Neural cell (in vitro differentiated cells): ENCODE data around the gene RSL24D1. TPM values are rescaled to one million over a fixed set of nuclear protein-coding genes. Genes with fewer than 3 reads are reported as not detected.

Experiments used
- H2AFZ ChIP-seq: fragments of 200-600, 300-800 bp; sonication (generic), shearing (Covaris generic); 2 replicates; pipeline ENCODE4 v1.6.0; 2014; ENCODE audit warnings: low read depth, mild to moderate bottlenecking, antibody characterized with exemption, low read length, moderate library complexity
- H3F3A ChIP-seq: fragments of 200-600 bp; shearing (Covaris generic); 2 replicates; pipeline ENCODE4 v1.6.1; 2016; ENCODE audit warnings: mild to moderate bottlenecking, moderate library complexity, mixed read lengths, antibody characterized with exemption, low read length; ENCODE audit not compliant: insufficient read depth, poor library complexity, severe bottlenecking
- H3K27ac ChIP-seq: fragments of 200-600, 300-800 bp; sonication (generic), shearing (Covaris generic); 2 replicates; pipeline ENCODE4 v1.5.1; 2014; ENCODE audit warnings: mild to moderate bottlenecking, low read length, moderate library complexity
- H3K27me3 ChIP-seq: fragments of 300-800, 200-600 bp; sonication (generic), shearing (Covaris generic); 2 replicates; pipeline ENCODE4 v1.6.0; 2014; ENCODE audit warnings: mild to moderate bottlenecking, low read depth, low read length, moderate library complexity; ENCODE audit not compliant: insufficient read depth
- H3K36me3 ChIP-seq: fragments of 300-800, 200-600 bp; sonication (generic), shearing (Covaris generic); 2 replicates; pipeline ENCODE4 v1.5.1; 2014; ENCODE audit warnings: mild to moderate bottlenecking, antibody characterized with exemption, low read length, moderate library complexity; ENCODE audit not compliant: insufficient read depth
- H3K4me2 ChIP-seq: fragments of 300-800, 200-600 bp; sonication (generic), shearing (Covaris generic); 2 replicates; pipeline ENCODE4 v1.6.0; 2014; ENCODE audit warnings: mild to moderate bottlenecking, low read length
- H3K4me3 ChIP-seq: fragments of 300-800, 200-600 bp; sonication (generic), shearing (Covaris generic); 2 replicates; pipeline ENCODE4 v1.5.1; 2014; ENCODE audit warnings: mild to moderate bottlenecking, low read length, moderate library complexity
- H3K79me2 ChIP-seq: fragments of 200-600 bp; shearing (Covaris generic); replicated peaks from 2 replicates; pipeline ENCODE4 v1.6.0; 2014; ENCODE audit warnings: mild to moderate bottlenecking, low read length, moderate library complexity; ENCODE audit not compliant: insufficient read depth
- H3K9ac ChIP-seq: fragments of 300-800, 200-600 bp; sonication (generic), shearing (Covaris generic); 2 replicates; pipeline ENCODE4 v1.6.1; 2016; ENCODE audit warnings: mild to moderate bottlenecking, low read length, mixed read lengths
- H3K9me2 ChIP-seq: fragments of 200-600 bp; shearing (Covaris generic); 2 replicates; pipeline ENCODE4 v1.6.1; 2016; ENCODE audit warnings: mild to moderate bottlenecking, low read length, mixed read lengths; ENCODE audit not compliant: insufficient read depth
- H3K9me3 ChIP-seq: fragments of 200-600, 300-800 bp; sonication (generic), shearing (Covaris generic); 2 replicates; pipeline ENCODE4 v1.6.1; 2016; ENCODE audit warnings: mild to moderate bottlenecking, mixed run types, low read length, moderate library complexity, mixed read lengths
- H4K20me1 ChIP-seq: fragments of 200-600 bp; shearing (Covaris generic); 2 replicates; pipeline ENCODE4 v1.6.1; 2016; ENCODE audit warnings: mild to moderate bottlenecking, mixed run types; ENCODE audit not compliant: insufficient read depth
- CTCF ChIP-seq: fragments of 450-650 bp; IDR thresholded peaks from 2 replicates; pipeline ENCODE4 v1.5.1; 2014; ENCODE audit warnings: antibody characterized with exemption, mild to moderate bottlenecking, moderate library complexity; ENCODE audit not compliant: poor library complexity, severe bottlenecking
- EP300 ChIP-seq: fragments of 450-650 bp; conservative IDR thresholded peaks from 2 replicates; pipeline ENCODE4 v1.6.1; 2014; ENCODE audit warnings: antibody characterized with exemption, mild to moderate bottlenecking, moderate library complexity; ENCODE audit not compliant: poor library complexity, severe bottlenecking
- EZH2 ChIP-seq: fragments of 200-600, 300-800 bp; shearing (Covaris generic), sonication (generic); IDR thresholded peaks from 2 replicates; pipeline ENCODE4 v1.6.1; 2014; ENCODE audit warnings: antibody characterized with exemption, low read length, borderline replicate concordance, mild to moderate bottlenecking; ENCODE audit not compliant: insufficient read depth, poor library complexity, severe bottlenecking
- MXI1 ChIP-seq: fragments of 450-650 bp; conservative IDR thresholded peaks from 2 replicates; pipeline ENCODE4 v1.6.1; 2014; ENCODE audit warnings: antibody characterized with exemption, mild to moderate bottlenecking; ENCODE audit not compliant: poor library complexity, severe bottlenecking
- POLR2AphosphoS5 ChIP-seq: IDR thresholded peaks from 2 replicates; pipeline ENCODE4 v1.6.1; 2012
- RAD21 ChIP-seq: fragments of 450-650 bp; conservative IDR thresholded peaks from 2 replicates; pipeline ENCODE4 v1.6.1; 2014; ENCODE audit warnings: antibody characterized with exemption, mild to moderate bottlenecking, moderate library complexity
- REST ChIP-seq: IDR thresholded peaks from 2 replicates; pipeline ENCODE4 v1.6.1; 2012; ENCODE audit warnings: borderline replicate concordance
- SMC3 ChIP-seq: fragments of 450-650 bp; conservative IDR thresholded peaks from 2 replicates; pipeline ENCODE4 v1.6.1; 2014; ENCODE audit warnings: antibody characterized with exemption, mild to moderate bottlenecking, moderate library complexity; ENCODE audit not compliant: poor library complexity
- TAF1 ChIP-seq: IDR thresholded peaks from 2 replicates; pipeline ENCODE4 v1.6.1; 2012; ENCODE audit warnings: low read depth
- polyA plus RNA-seq: library from polyadenylated mRNA; depleted of rRNA; stranded (reverse); fragments of >200 nt; gene quantifications from 2 replicates; pipeline ENCODE4 v1.2.3, GENCODE V29; 2014

Gene RSL24D1
- polyA plus RNA-seq, 1 donor from 2014 or later = 227 TPM

GRCh38 chr15:55234104-55234799, 37.5 kb upstream of the RSL24D1 start:
- H3K9me2 ChIP-seq = no peaks in the 10 kb centered on the region
- H3K4me3 ChIP-seq = no peak overlapping the region
- no peaks in the 10 kb centered on the region for H3K9me3 ChIP-seq
- no peaks in the 10 kb centered on the region for H4K20me1 ChIP-seq
- no peaks in the 10 kb centered on the region for H3F3A ChIP-seq
- no peak overlapping the region for H3K4me2 ChIP-seq
- no peaks in the 10 kb centered on the region for H3K36me3 ChIP-seq
- no peak overlapping the region for H2AFZ ChIP-seq
- H3K27ac ChIP-seq = no peak overlapping the region
- no peaks in the 10 kb centered on the region for H3K79me2 ChIP-seq
- H3K9ac ChIP-seq = no peak overlapping the region
- H3K27me3 ChIP-seq = no peaks in the 10 kb centered on the region
- TF ChIP-seq POLR2AphosphoS5 = no peak
- TF ChIP-seq MXI1 = no peak
- no peak for TF ChIP-seq EZH2
- no peak for TF ChIP-seq RAD21
- no peak for TF ChIP-seq REST
- no peak for TF ChIP-seq TAF1
- no peak for TF ChIP-seq CTCF
- no peak for TF ChIP-seq SMC3
- TF ChIP-seq EP300 = no peak

- Histone ChIP-seq H3K4me3 (no peak overlapping the region), H3K27me3 (no peaks in the 10 kb centered on the region)
- no peak for TF ChIP-seq MXI1
- no peak for TF ChIP-seq SMC3
- TF ChIP-seq CTCF = no peak
- no peak for TF ChIP-seq RAD21
- TF ChIP-seq TAF1 = no peak
- no peak for TF ChIP-seq REST
- TF ChIP-seq EP300 = no peak
Observed at GRCh38 chr15:55231455-55231854, 34.7 kb upstream of the RSL24D1 start.

More at GRCh38 chr15:55231455-55231854, 34.7 kb upstream of the RSL24D1 start:
- Histone ChIP-seq H3K27ac (no peak overlapping the region), H3K4me2 (no peak overlapping the region), H2AFZ (no peak overlapping the region), H3K79me2 (no peaks in the 10 kb centered on the region), H4K20me1 (no peaks in the 10 kb centered on the region), H3K9me2 (no peaks in the 10 kb centered on the region), H3K36me3 (no peaks in the 10 kb centered on the region), H3K9me3 (no peaks in the 10 kb centered on the region), H3F3A (no peaks in the 10 kb centered on the region), H3K9ac (no peak overlapping the region)
